GM12872 (cell line): ENCODE results near the gene SH3TC1.

Experiments used
- CTCF ChIP-seq: IDR thresholded peaks from 3 replicates; pipeline ENCODE4 v1.5.1; 2011; ENCODE audit warnings: low read depth, mild to moderate bottlenecking, low read length, moderate library complexity; ENCODE audit not compliant: insufficient read depth

SH3TC1 gene

DNA sequence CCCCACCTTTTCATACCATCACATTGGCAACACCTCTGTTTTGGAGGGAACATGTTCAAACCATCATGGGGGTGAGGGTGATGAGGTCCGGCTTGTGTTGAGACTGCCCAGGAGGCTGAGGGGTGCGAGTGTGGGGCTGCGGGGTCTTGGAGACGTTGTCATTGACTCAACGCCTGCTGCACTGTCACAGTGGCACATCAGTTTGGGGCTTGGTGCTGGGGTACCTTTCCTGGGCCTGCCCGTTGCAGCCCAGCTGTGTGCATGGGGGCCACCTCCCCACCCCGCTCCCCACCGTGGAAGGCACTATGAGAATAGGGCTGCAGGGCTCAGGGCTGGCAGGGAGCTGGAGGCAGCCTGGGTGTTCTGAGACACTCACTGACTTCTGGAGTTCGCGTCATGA lies 72.7 kb downstream of the SH3TC1 start:
- no peak for TF ChIP-seq CTCF

DNA sequence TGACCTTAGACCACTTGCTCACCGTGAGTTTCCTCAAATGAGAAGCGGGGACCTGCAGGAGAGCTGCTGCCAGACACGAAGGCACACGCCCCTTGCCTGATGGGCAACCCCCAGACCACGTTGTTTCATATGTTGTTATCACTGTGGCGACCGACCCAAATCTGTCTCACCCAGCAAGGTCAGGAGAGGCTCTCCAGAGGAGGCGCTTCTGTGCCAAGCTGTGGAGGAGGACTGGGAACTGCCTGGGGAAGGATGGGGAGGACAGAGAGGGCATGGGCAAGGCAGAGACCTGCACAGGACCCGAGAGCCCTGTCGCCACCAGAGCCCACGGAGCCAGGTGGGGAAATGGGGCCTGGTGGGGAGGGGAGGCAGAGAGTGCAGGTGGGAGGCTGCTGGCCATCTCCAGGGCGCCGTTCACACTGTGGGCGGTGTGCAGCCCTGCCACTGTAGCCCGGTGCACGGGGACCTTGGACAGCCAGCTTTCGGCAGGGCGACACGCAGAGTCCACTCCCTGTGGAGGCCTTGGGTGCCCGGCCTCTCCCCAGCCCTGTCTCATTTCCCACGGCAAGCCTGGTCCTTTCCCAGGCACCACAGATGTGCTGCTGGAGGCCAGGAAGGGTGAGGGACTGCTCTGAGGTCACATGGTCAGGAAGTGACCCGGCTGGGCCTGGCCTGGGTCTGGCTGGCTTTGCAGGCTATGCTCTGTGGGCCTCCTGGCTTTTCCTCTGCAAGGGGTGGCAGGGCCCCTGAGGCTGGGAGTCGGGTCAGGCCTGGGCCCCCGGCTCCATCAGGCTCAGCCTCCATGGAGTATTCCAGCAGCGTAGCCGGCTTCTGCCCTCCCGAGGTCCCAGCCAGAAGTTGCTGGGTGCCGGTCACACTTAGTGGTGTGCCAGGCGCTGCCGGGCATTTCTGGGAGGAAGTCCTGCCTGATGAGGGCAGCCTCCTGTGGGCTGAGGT lies 73.7 kb downstream of the SH3TC1 start:
- TF ChIP-seq CTCF: no peak

DNA sequence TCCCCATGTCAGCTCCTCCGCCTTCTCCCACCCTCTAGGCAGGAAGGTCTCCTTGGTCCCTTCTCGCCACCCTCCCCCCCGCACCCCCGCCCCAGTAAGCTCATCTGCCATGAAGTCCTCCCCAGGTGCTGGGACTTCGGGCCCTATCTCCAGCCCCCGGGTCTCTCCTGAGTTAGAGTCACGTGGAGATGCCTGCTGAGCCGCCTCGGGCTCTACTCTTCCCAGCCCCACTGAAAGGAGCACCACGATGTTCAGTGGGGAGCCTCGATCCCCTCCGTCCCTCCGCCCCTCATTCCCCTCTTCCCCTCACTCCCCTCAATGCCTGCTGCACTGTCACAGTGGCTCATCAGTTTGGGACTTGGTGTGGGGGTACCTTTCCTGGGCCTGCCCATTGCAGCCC lies 74.4 kb downstream of the SH3TC1 start:
- TF ChIP-seq CTCF: no peak

DNA sequence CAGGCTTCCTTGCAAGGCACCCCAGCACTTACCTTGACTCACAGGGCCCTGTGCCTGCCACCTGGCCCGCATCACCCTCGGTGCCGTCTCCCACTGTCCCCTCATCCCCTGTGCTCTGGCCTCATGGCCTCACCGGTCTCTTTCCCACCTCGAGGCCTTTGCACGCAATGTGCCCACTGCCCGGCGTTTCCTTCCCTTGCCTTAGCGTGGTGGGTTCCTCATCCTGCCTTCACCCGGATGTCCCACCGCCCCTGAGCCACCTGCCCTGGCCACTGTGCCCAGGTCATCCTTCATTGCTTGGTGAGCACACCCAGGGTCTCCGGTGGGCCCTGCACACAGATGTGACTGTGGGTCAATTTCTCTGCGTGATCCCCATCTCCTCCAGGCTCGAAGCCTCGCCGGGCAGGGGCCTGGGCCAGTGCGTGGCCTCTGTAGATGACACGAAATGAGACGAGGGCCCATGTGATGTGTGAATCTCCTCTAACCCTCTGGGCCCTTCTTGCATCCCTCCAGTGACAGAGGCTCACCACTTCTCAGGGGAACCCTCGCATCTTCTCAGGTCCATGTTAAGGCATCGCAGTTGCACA lies 75.1 kb downstream of the SH3TC1 start:
- no peak for TF ChIP-seq CTCF

DNA sequence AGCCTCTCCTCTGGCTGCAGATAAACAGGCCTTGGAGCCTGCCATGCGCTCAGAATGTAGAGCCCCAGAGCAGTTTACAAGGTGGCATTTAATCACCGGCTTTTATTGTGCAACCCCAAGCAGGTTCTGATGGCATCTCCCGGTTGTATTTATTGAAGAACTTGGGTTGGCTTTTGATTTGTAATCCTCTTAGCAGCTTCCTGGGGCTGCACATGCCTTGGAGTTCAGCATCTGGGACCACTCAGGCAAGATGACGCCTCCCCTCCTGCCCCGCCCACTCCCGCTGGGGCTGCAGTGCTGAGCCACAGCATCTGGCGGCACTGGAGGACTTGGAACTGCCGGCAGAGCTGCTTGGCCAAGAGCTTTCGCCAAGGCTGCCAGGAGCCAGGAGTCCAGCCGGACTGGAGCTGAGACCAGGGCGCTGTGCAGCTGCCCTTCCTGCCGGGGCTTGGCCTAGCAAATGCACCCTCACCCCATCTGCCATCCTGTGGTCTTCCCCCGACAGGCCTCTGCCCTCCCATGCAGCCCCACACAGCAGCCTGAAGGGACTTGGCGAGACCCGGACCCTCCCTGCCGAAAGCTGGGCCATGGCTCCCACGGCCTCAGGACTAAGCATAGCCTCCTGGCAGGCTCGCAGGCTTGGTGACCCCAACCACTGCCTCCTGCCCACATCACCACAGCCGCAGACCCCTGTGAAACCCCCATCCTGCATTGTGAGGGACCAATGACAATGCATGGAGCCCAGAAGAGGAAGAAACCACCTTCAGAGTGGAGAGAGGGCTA lies 75.9 kb downstream of the SH3TC1 start:
- TF ChIP-seq CTCF: no peak

- no peak for TF ChIP-seq CTCF
These were observed 76.4 kb downstream of the SH3TC1 start for GRCh38 chr4:8275548-8275910.
